HG02571 (cell line): ENCODE measurements around the gene CCDC172.

Experiments used
- ATAC-seq: cut with Tn5 transposase; IDR thresholded peaks from one replicate; pipeline ENCODE4 v1.9.1; 2021; ENCODE audit warnings: mild to moderate bottlenecking, moderate library complexity; ENCODE audit not compliant: unreplicated experiment

The CCDC172 gene

GRCh38 chr10:116427671-116428070, 103.4 kb downstream of the CCDC172 start, which contains the start of gene PNLIPRP3:
Gene PNLIPRP3 (plus strand): TSS chr10:116427847. CDS start chr10:116428013, 166 bp downstream.
- no peak for ATAC-seq

GRCh38 chr10:116429288-116429977, 105.2 kb downstream of the CCDC172 start:
- ATAC-seq = no peak
